ENCODE results near the gene NID2.

Gene NID2

GRCh38 chr14:52108823-52109222 lies 40.0 kb upstream of the NID2 start:
- no peak for DNase-seq (ENCODE audit: low spot score)
- no peak for TF ChIP-seq CTCF (IDR thresholded peaks at IDR 0.05; ENCODE audit: extremely low read depth, insufficient read depth, missing control alignments)
- in situ Hi-C loops (cut with MboI; ENCODE audit: low pct_unique_long_range_greater_than_20kb, low sequenced_read_pairs, unreplicated experiment): no loop called here

- in situ Hi-C loops (cut with MboI; ENCODE audit: low pct_unique_long_range_greater_than_20kb, low sequenced_read_pairs, unreplicated experiment): no loop called here
- TF ChIP-seq CTCF (IDR thresholded peaks at IDR 0.05; ENCODE audit: extremely low read depth, insufficient read depth, missing control alignments): no peak
- DNase-seq (ENCODE audit: low spot score): no peak
These were observed 38.0 kb upstream of the NID2 start for GRCh38 chr14:52106840-52107239.

GRCh38 chr14:52103416-52103815 lies 34.6 kb upstream of the NID2 start:
- in situ Hi-C loops (cut with MboI; ENCODE audit: low pct_unique_long_range_greater_than_20kb, low sequenced_read_pairs, unreplicated experiment): no loop called here
- DNase-seq (ENCODE audit: low spot score): no peak

DNA sequence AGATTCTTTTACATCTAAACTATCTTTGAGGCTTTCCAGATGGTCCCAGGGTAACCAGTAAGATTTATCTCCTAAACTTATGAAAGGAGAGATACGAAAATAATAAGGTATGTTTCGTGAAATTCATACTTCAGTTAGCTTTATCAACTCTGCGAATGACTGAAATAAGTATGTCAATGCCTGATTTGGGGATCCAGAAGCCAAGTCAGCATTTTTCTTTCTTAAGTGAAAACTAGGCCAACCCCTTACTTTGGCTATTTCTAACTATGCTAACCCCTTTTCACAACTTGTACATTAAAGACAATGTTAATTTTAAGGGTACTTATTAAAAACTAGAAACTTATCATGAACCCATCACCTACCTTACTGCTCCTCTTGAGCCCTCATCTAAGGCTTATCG lies 26.9 kb upstream of the NID2 start:
- DNase-seq (ENCODE audit: low spot score): no peak
- in situ Hi-C loops (cut with MboI; ENCODE audit: low pct_unique_long_range_greater_than_20kb, low sequenced_read_pairs, unreplicated experiment): no loop called here

More at GRCh38 chr14:52103416-52103815, 34.6 kb upstream of the NID2 start:
- no peak for TF ChIP-seq CTCF (IDR thresholded peaks at IDR 0.05; ENCODE audit: extremely low read depth, insufficient read depth, missing control alignments)

DNA sequence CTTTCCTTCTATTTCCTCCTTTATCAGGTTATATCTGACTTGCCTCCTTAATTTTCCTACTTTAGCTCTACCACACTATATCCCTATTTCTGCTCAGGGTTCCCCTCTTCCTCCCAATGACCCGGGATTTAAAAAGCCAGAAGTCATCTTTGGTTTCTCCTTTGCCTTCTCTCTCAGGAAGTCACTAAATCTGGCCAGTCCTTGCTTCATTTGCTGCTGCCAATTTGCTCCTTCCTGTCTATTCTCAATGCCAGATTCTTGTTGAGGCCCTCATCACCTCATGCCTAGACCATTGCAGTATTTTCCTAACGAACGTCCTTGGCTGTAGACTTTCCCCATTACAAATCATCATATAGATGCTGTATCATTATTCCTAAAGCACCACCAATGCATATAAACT lies 26.5 kb upstream of the NID2 start:
- DNase-seq (ENCODE audit: low spot score): no peak
- in situ Hi-C loops (cut with MboI; ENCODE audit: low pct_unique_long_range_greater_than_20kb, low sequenced_read_pairs, unreplicated experiment): no loop called here
- no peak for TF ChIP-seq CTCF (IDR thresholded peaks at IDR 0.05; ENCODE audit: extremely low read depth, insufficient read depth, missing control alignments)

More for the DNA sequence above, 26.9 kb upstream of the NID2 start:
- no peak for TF ChIP-seq CTCF (IDR thresholded peaks at IDR 0.05; ENCODE audit: extremely low read depth, insufficient read depth, missing control alignments)

- in situ Hi-C loops (cut with MboI; ENCODE audit: low pct_unique_long_range_greater_than_20kb, low sequenced_read_pairs, unreplicated experiment): no loop called here
- no peak for DNase-seq (ENCODE audit: low spot score)
- TF ChIP-seq CTCF (IDR thresholded peaks at IDR 0.05; ENCODE audit: extremely low read depth, insufficient read depth, missing control alignments): no peak
These were observed 25.9 kb upstream of the NID2 start for GRCh38 chr14:52094546-52095271.
